Skin of body (tissue), 2 donors: Measurements from ENCODE around the gene NTN5. TPM values are rescaled to one million over a fixed set of nuclear protein-coding genes. Genes with fewer than 3 reads are reported as not detected.

Source experiments
- DNase-seq: peaks from one replicate; lab custom pipeline; 2025; lab: John Stamatoyannopoulos, UW
- total RNA-seq: library from RNA; depleted of rRNA; stranded (reverse); fragments of >200 nt; gene quantifications from one replicate; pipeline ENCODE4 v1.2.3, GENCODE V29; 2014

Gene NTN5
- total RNA-seq, 1 donor from 2014 or later = 0.30 TPM

- DNase-seq = peak; percentile 52
These were observed 42.3 kb downstream of the NTN5 start for GRCh38 chr19:48630296-48631063.

- no peak for DNase-seq
These were observed 43.1 kb downstream of the NTN5 start for GRCh38 chr19:48629599-48630295.

- no peak for DNase-seq
These were observed 43.6 kb downstream of the NTN5 start for GRCh38 chr19:48629297-48629598.

GRCh38 chr19:48628486-48629296 is 44.1 kb downstream of the NTN5 start:
- DNase-seq = no peak

- no peak for DNase-seq
These were observed 44.9 kb downstream of the NTN5 start for GRCh38 chr19:48627865-48628314.

GRCh38 chr19:48627201-48627864 is 45.5 kb downstream of the NTN5 start:
- DNase-seq = no peak

GRCh38 chr19:48625891-48626327 is 46.9 kb downstream of the NTN5 start:
- DNase-seq = no peak

GRCh38 chr19:48624791-48625723 is 47.8 kb downstream of the NTN5 start:
- DNase-seq = no peak

- peak; percentile 97 for DNase-seq
These were observed 48.7 kb downstream of the NTN5 start for GRCh38 chr19:48624067-48624594.

GRCh38 chr19:48623556-48624066 is 49.2 kb downstream of the NTN5 start:
- no peak for DNase-seq

GRCh38 chr19:48619692-48620585 is 52.9 kb downstream of the NTN5 start:
- DNase-seq = no peak

GRCh38 chr19:48618916-48619691 is 53.7 kb downstream of the NTN5 start, which contains the start of the genes RPL18 and SPHK2:
Gene RPL18, minus strand, starts transcription at chr19:48619178. Its CDS starts 35 bp downstream, at chr19:48619143.
Gene SPHK2, plus strand, starts transcription at chr19:48619506. Its CDS starts 1,009 bp downstream, at chr19:48620515.
- DNase-seq = peak; percentile 100

- DNase-seq = no peak
These were observed 54.4 kb downstream of the NTN5 start for GRCh38 chr19:48618278-48618915.

GRCh38 chr19:48617146-48617937 is 55.5 kb downstream of the NTN5 start:
- DNase-seq = no peak

- no peak for DNase-seq
These were observed 56.2 kb downstream of the NTN5 start for GRCh38 chr19:48616491-48617056.

- no peak for DNase-seq
These were observed 56.8 kb downstream of the NTN5 start for GRCh38 chr19:48616041-48616436.
